IMR-90 (cell line): ENCODE measurements around the gene ZFP36L1.

Source experiments
- POLR2A ChIP-seq: IDR thresholded peaks from 2 replicates; pipeline ENCODE4 v1.6.1; 2012; ENCODE audit warnings: mild to moderate bottlenecking, low read depth, low read length
- RAD21 ChIP-seq: IDR thresholded peaks from 2 replicates; pipeline ENCODE4 v1.6.1; 2012; ENCODE audit warnings: low read length, improper control_type of control experiment
- TF ChIP-seq, protein P1 (sequence below): conservative IDR thresholded peaks from 2 replicates; pipeline ENCODE4 v1.5.1; 2012; ENCODE audit warnings: mild to moderate bottlenecking, low read depth, low read length, improper control_type of control experiment

DNA sequence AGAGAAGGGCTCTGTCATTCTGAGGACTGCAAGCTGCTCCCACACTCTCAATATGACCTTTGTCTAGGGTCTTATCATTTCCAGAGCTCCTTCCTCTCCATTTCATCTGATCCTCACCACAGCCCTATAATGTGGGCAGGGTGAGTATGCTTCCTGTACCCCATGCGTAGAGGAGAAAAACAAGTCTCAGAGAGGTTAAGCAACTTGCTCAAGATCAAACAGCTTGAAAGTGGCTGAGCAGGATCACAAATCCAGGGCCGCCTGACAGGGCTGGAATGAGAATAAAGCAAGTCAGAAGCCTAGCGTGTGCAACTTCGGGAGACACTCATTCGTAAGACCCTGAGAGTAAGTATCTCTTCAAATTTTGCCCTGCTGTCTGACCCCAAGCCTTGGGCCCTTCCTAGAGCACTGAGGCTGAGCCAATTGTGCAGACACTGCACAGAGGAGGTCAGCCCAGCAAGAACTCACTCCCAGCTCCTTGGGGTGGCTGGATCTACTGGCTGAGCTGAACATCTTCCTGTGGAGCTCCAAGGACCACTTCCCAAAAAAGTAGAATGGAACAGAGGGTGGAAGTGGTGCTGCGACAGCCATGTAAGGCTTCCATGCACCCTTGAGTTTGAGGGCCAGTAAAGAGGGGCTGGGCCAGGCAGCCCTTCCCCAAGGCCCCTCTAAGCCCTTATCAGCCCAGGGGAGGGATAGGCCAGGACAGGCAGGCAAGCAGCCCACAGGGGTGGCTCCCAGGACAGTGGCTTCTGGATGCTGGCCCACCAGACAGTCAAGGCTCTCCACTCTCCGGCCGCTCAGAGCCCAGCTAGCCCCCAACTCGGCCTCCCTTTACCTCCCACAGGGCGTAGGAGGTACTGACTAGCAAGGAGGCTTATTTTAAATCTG is 10.5 kb downstream of the ZFP36L1 start:
- TF ChIP-seq, protein P1, sequence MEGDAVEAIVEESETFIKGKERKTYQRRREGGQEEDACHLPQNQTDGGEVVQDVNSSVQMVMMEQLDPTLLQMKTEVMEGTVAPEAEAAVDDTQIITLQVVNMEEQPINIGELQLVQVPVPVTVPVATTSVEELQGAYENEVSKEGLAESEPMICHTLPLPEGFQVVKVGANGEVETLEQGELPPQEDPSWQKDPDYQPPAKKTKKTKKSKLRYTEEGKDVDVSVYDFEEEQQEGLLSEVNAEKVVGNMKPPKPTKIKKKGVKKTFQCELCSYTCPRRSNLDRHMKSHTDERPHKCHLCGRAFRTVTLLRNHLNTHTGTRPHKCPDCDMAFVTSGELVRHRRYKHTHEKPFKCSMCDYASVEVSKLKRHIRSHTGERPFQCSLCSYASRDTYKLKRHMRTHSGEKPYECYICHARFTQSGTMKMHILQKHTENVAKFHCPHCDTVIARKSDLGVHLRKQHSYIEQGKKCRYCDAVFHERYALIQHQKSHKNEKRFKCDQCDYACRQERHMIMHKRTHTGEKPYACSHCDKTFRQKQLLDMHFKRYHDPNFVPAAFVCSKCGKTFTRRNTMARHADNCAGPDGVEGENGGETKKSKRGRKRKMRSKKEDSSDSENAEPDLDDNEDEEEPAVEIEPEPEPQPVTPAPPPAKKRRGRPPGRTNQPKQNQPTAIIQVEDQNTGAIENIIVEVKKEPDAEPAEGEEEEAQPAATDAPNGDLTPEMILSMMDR, result no peak
- TF ChIP-seq POLR2A, result no peak
- TF ChIP-seq RAD21, result no peak
